Esophagus squamous epithelium (tissue), 5 donors: ENCODE data around the gene FAM32A. TPM values are rescaled to one million over a fixed set of nuclear protein-coding genes. Genes with fewer than 3 reads are reported as not detected.

ENCODE experiments used
- DNase-seq: peaks from one replicate; lab custom pipeline; 2025; lab: John Stamatoyannopoulos, UW
- H3K27ac ChIP-seq, 4 donors: fragments of 200-600 bp; sonication (generic); one replicate each; pipeline ENCODE4 v1.5.1; 2016 to 2019; ENCODE audit warnings: mild to moderate bottlenecking in 1 of 4
- H3K27me3 ChIP-seq, 4 donors: fragments of 200-600 bp; sonication (generic); 1 replicate in 3 of 4; 2 replicates in 1 of 4; pipeline versions ENCODE4 v1.5.1 to v1.6.0; 2017 to 2021; ENCODE audit warnings: antibody characterized with exemption in 1 of 4
- H3K36me3 ChIP-seq, 3 donors: fragments of 200-600 bp; sonication (generic); one replicate each; pipeline ENCODE4 v1.5.1; 2016 to 2019
- H3K4me1 ChIP-seq, 3 donors: fragments of 200-600 bp; sonication (generic); one replicate each; pipeline ENCODE4 v1.5.1; 2017 to 2019
- H3K4me3 ChIP-seq, 4 donors: fragments of 200-600 bp; sonication (generic); 1 replicate in 3 of 4; 2 replicates in 1 of 4; pipeline ENCODE4 v1.5.1; 2016 to 2019; ENCODE audit warnings: mild to moderate bottlenecking in 2 of 4, moderate library complexity in 1 of 4
- H3K9me3 ChIP-seq, 3 donors: fragments of 200-600 bp; sonication (generic); one replicate each; pipeline ENCODE4 v1.5.1; 2016 to 2019
- POLR2A ChIP-seq, 4 donors: fragments of 450-650 bp; IDR thresholded peaks; one replicate each; pipeline ENCODE4 v1.6.1; 2017; ENCODE audit warnings: antibody characterized with exemption in 4 of 4, mild to moderate bottlenecking in 4 of 4, moderate library complexity in 3 of 4
- WGBS, 2 donors: methylation state at CpG; one replicate each; pipeline ENCODE4 v1.1.5; 2018; 5-methylcytosine and 5-hydroxymethylcytosine counted together
- intact Hi-C: fragments of 100-400 bp; cut with DNase I; formaldehyde crosslinking; loops from one replicate; pipeline ENCODE4 v1.15.0; 2022
- total RNA-seq, 4 donors: library from RNA; depleted of rRNA; stranded (reverse); fragments of >200 nt; gene quantifications; one replicate each; pipeline ENCODE4 v1.1.0, GENCODE V29; 2016
- TF ChIP-seq, protein P1 (sequence below), 6 experiments: fragments of 450-650 bp in 4 of 6; fragments of 200-600 bp in 2 of 6; sonication (generic) in 2 of 6; IDR thresholded peaks; one replicate each; pipeline ENCODE4 v1.5.1; 2016 to 2019; ENCODE audit warnings: antibody characterized with exemption in 6 of 6, mild to moderate bottlenecking in 4 of 6, moderate library complexity in 4 of 6
- donor health status: DM: yes; HTN: yes; CAD: no.

FAM32A gene
- total RNA-seq, 4 donors from 2014 or later, result 53.5 to 97.4 (median 70.8) TPM

- Histone ChIP-seq H3K27me3 (no peaks in the 10 kb centered on the region), H3K4me3 (no peak overlapping the region), H3K36me3 (peaks cover 41 to 100% (median 43%) of the 10 kb centered on the region in 3 donors), H3K9me3 (peaks cover 0 to 5% (median 3%) of the 10 kb centered on the region in 3 donors), H3K4me1 (no peaks in the 10 kb centered on the region), H3K27ac (no peak overlapping the region)
- intact Hi-C loops, result no loop called here
- no peak for TF ChIP-seq POLR2A (IDR thresholded peaks at IDR 0.05)
- TF ChIP-seq, protein P1, sequence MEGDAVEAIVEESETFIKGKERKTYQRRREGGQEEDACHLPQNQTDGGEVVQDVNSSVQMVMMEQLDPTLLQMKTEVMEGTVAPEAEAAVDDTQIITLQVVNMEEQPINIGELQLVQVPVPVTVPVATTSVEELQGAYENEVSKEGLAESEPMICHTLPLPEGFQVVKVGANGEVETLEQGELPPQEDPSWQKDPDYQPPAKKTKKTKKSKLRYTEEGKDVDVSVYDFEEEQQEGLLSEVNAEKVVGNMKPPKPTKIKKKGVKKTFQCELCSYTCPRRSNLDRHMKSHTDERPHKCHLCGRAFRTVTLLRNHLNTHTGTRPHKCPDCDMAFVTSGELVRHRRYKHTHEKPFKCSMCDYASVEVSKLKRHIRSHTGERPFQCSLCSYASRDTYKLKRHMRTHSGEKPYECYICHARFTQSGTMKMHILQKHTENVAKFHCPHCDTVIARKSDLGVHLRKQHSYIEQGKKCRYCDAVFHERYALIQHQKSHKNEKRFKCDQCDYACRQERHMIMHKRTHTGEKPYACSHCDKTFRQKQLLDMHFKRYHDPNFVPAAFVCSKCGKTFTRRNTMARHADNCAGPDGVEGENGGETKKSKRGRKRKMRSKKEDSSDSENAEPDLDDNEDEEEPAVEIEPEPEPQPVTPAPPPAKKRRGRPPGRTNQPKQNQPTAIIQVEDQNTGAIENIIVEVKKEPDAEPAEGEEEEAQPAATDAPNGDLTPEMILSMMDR (IDR thresholded peaks at IDR 0.05), result no peak
- no peak for DNase-seq
- WGBS, 2 donors, result 60 to 81% methylated on average over 1 to 9 of the region's 33 CpGs
Measured at GRCh38 chr19:16226878-16227836, 41.9 kb downstream of the FAM32A start.

- Histone ChIP-seq H3K4me3 (no peak overlapping the region), H3K27me3 (no peaks in the 10 kb centered on the region), H3K9me3 (no peaks in the 10 kb centered on the region), H3K36me3 (peaks cover 37 to 100% (median 46%) of the 10 kb centered on the region in 3 donors), H3K4me1 (no peaks in the 10 kb centered on the region), H3K27ac (no peak overlapping the region)
- WGBS, 2 donors, result 89 to 100% methylated on average over 5 of the region's 21 CpGs
- intact Hi-C loops, result no loop called here
- TF ChIP-seq, protein P1 (IDR thresholded peaks at IDR 0.05), result no peak
- TF ChIP-seq POLR2A (IDR thresholded peaks at IDR 0.05), result no peak
- no peak for DNase-seq
Measured at GRCh38 chr19:16227837-16228636, 42.8 kb downstream of the FAM32A start.

DNA sequence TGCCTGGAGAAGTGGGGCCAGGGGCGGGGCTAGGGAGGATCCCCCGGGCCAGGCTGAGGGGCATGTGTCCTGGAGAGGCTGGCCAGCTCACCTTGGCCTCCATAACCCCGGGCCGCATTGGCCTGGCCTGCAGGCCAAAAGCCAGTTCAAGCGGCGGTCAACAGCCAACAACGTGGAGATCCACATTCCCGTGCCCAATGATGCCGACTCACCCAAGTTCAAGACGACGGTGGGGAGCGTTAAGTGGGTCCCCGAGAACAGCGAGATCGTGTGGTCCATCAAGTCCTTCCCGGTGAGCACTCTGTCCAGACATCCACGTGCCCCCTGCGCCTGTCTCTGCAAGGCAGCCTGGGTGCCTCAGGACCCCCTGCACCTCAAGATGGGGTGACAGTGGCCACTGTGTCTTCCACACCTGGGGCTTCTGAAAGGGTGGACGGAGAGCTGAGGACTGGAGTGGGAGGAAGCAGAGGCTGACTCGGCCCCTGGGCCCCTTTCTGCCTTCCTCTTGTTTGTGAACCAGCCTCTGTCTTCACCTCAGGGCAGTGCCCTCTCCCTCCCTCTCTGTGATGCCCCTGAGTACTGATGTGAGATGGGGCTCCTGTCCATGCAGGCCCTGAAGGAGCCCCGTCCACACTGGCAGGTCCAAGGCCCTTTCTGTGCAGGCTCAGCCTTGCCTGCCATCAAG lies 43.6 kb downstream of the FAM32A start:
- H3K36me3 ChIP-seq, result peaks cover 36 to 100% (median 47%) of the 10 kb centered on the region in 3 donors
- H3K4me3 ChIP-seq, result no peak overlapping the region
- intact Hi-C loops, result no loop called here
- H3K27ac ChIP-seq, result no peak overlapping the region
- TF ChIP-seq, protein P1 (IDR thresholded peaks at IDR 0.05), result no peak
- no peaks in the 10 kb centered on the region for H3K4me1 ChIP-seq
- no peaks in the 10 kb centered on the region for H3K9me3 ChIP-seq
- no peak for DNase-seq
- no peaks in the 10 kb centered on the region for H3K27me3 ChIP-seq
- 81 to 86% methylated on average over 5 to 18 of the region's 21 CpGs for WGBS, 2 donors

DNA sequence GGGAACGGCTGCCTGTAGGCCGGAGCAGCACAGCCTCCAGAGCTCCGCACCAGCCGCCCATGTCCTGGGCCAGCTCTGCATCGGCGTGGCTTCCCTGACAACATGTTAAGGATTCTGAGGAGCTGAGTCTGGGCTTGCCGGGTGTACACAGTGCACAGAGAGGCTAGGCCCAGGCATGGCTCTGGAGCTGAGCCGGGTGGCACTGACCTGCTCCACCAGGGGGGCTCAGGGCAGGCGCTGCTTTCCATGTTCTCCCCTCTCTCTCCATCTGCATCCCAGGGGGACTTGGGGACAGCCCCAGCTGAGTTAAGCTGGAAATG lies 44.1 kb downstream of the FAM32A start:
- TF ChIP-seq POLR2A (IDR thresholded peaks at IDR 0.05), result no peak
- TF ChIP-seq, protein P1 (IDR thresholded peaks at IDR 0.05), result no peak
- no peaks in the 10 kb centered on the region for H3K27me3 ChIP-seq
- no peaks in the 10 kb centered on the region for H3K4me1 ChIP-seq
- no peaks in the 10 kb centered on the region for H3K9me3 ChIP-seq
- H3K27ac ChIP-seq, result no peak overlapping the region
- WGBS, 2 donors, result 100% methylated on average over 1 of the region's 9 CpGs; no CpG with 5 or more reads in 1 of the 2 donors
- intact Hi-C loops, result no loop called here
- DNase-seq, result no peak
- peaks cover 31 to 100% (median 43%) of the 10 kb centered on the region in 3 donors for H3K36me3 ChIP-seq
- H3K4me3 ChIP-seq, result no peak overlapping the region
